Sciatic nerve (tissue), 2 donors: ENCODE results near the gene CSNK2A2. TPM values are rescaled to one million over a fixed set of nuclear protein-coding genes. Genes with fewer than 3 reads are reported as not detected.
A peak's percentile ranks its signal among the peaks of the same experiment; 100 is the strongest.

Experiments used
- ATAC-seq: fragments of 200-7000 bp; cut with Tn5 transposase; one replicate; pipeline ENCODE4 v1.9.1; 2020; ENCODE audit warnings: mild to moderate bottlenecking, moderate library complexity
- DNase-seq: peaks from one replicate; pipeline ENCODE4 v3.0.0-alpha.2; 2020; ENCODE audit warnings: low spot score
- intact Hi-C: fragments of 100-400 bp; cut with DNase I; formaldehyde crosslinking; loops from one replicate; pipeline ENCODE4 v1.14.2; 2022
- total RNA-seq: library from RNA; stranded (reverse); fragmentation: NEBNext Ultra II Directional; extraction: Animal tissue kit (Norgen Biotek cat#: 25700); gene quantifications from one replicate; pipeline ENCODE4 v1.2.1, GENCODE V29; 2021
- donor health status: DM: no; HTN: no; CAD: no.
- donor health status: DM: no; HTN: no; CAD: no.

The CSNK2A2 gene
- total RNA-seq, 1 donor from 2014 or later = 55.1 TPM

DNA sequence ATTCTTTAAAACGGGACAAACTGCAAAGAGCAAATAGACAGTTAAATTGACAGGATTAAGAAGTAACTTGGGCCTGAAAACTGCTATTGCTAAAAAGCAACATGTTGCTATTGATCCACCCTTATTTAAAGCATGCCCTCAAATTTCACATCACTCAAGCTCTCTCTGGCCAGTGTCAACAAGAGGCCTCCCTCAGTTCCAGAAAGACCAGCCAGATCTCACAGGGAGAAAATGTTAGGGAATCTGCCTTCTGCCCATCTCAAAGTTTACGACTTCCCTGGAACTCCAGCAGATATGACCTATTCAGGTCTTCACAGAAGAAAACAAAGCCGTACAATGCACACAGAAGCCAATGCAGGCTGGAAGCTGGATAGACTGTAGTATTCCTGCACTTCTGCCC is 77.7 kb downstream of the CSNK2A2 start:
- DNase-seq = no peak
- intact Hi-C loops = no loop called here
- ATAC-seq = peak; percentile 18

DNA sequence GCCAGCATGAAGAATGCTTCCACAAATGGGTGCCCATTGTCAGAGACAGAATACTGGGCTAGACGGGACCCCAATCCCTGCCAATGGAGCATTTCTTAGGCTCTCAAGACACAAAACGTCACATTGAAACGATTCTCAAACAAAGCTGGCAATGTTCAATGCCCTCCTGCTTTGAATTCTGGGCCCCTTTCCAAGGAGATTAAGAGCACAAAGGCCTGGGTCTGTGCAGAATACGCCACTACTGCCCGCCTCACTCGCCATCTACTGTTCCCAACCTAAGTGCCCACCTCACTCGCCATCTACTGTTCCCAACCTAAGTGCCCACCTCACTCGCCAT is 78.4 kb downstream of the CSNK2A2 start:
- intact Hi-C loops = no loop called here
- no peak for DNase-seq
- peak; percentile 48 for ATAC-seq

DNA sequence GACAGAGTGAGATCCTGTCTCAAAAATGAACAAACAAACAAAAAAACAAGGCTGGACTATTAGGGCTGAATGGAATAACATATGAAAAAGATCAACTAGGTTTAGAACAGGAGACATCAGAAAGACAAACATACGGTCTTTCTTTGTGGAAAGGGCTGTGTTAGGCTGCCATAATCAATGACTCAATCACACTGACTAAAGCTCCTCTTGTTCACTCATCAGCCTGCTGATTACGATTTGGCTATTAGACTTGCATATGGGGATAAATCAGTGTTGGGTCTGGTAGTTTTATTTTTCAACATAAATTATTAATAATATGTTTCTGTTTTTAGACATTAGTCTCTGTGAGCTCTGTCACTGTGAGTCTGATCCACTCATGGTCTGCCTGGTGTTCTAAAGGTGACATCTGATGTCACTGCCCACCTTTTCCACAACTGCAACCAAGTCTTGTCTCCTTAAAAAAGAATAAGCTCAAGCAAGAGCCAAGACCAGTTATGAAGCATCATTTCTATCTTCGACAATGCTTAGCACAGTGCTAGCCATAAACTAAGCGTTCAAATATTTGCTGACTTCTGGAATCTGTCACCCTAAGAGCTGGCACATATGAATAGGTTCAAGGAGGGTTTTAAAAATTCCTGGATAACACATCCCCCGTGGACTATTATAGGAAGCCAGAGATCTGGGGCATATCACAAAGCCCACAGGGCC is 79.0 kb downstream of the CSNK2A2 start:
- intact Hi-C loops = no loop called here
- ATAC-seq = peak; percentile 41

DNA sequence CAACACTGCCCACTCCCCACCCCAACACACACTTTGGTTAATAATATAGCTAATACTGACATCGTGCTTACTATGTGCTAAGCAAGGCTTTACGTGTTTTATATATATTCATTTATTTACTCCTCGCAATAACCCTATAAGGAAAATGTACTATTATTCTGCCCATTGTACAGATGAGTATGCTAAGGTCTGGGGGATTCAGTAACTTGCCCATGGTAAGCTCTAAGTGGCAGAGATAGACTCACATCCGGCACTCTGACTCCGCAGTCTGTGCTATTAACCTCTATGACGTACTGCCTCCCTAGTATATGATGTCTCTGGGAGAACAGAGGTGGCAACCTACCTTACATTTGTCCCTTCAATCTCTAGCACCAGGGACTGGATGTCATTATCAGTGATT is 81.4 kb downstream of the CSNK2A2 start:
- intact Hi-C loops = no loop called here
- DNase-seq = no peak
- ATAC-seq = no peak

More for the DNA sequence above, 79.0 kb downstream of the CSNK2A2 start:
- DNase-seq = no peak

DNA sequence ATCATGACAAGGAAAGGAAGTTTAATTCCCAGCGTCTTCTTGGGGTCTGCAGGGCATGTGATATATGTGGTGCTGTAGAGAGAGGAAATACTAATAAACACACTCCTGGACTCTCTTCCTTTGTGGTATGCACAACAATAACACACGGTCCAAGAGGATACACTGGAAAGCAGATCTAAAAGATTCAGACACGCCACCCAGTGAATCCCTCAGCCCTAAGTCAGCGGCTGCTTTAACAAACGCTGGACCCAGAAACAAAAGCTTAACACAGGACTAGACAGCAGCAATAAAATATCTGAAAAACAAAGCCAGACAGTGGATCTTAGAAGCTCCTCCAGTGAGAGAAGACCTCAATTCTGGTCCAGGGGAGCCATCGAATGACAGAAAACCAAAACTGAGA is 81.8 kb downstream of the CSNK2A2 start:
- no peak for ATAC-seq
- intact Hi-C loops = no loop called here
- no peak for DNase-seq

DNA sequence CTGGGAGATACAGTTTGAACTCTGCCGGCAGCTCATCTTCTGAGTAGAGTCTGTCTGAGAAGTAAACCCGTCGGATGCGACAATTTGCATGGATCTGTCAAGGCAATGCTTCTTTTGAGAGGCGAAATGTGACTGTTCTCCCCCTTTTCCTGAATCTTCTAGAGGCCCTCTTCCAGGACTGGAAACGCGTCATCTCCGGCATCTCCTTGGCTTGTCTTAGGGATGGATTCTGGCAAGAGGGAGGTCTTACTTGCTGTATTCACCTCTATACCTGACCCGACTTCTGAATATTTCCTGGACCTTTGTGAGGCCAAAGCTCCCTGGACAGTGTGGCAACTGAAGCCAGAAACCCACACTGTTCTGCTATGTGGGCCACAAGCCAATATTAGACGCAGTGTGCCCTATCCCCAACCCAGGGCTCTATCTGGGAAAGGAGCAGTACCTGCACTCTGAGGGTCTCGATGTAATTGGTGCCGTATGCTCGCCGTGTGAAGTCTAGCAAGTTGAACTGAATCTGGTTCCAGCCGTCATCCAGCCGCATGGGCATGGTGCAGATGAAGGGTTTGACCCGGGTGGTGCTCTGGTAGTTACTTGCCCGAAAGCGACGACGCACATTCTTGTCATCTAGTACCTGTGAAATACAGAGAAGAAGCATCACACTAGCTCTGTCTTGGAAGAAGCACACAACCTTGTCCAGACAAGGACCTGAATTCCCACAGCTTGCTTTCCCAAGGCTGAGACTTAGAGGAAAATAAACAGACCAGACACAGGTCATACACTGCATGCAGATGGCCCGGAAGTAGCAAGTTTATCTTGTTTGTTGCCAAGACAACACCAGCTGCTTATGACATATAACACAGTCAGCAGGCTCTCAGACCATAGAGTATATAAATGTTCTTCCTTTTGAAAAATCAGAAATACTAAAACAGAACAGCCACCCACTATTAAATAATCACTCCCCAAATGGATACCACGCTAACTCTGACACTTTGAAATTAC is 82.8 kb downstream of the CSNK2A2 start:
- no peak for ATAC-seq
- intact Hi-C loops = no loop called here
- DNase-seq = no peak

DNA sequence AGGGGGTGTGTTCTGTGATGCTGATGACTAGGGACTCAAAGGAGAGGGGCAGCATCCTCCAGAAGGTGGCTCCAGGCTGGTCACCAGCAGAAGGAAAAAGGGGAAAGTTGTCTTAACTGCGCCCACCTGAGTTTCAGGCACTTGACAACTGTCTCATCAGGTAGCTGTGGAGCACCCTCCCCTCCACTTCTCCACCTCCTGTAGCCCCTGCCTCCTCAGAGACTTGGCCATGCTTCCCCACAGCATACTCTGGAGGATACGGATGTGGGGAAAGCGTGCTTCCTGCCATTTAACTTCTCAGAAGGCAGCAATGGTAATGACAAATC is 86.6 kb downstream of the CSNK2A2 start:
- no peak for DNase-seq
- intact Hi-C loops = no loop called here
- no peak for ATAC-seq

DNA sequence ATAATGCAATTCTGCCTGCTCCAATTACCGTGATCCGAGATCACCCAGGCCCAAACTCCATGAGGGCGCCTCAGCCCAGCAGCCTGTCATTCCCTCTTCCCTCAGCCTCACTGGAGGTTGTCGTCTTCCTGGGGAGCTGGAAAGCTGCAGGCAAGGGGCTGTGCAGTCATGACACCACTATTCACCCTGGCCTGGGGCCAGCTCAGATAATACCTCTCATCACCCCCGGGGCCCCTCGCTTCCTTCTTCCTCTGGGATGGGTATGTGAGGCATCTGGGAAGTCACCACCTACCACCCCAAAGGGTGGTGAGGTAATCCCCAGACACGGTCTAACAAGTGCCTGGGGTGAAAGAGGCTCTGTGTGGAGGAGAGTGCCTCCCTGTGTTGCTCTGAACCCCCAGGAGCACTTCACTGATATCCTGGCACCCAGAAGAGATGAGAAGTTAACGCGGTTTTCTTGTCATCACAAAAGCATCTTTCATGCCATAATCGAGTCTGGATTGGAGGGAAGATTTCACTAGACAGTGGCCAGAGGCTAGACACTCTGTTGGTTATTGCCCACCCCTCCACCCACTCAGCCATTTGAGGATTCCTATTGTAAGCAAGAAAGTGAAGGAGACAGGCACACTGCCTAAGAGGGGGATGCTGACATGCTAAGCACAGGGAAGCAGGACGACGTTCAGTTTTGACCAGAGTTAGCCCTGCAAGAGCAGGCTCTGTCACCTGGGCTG is 87.2 kb downstream of the CSNK2A2 start:
- no peak for DNase-seq
- no peak for ATAC-seq
- intact Hi-C loops = no loop called here

DNA sequence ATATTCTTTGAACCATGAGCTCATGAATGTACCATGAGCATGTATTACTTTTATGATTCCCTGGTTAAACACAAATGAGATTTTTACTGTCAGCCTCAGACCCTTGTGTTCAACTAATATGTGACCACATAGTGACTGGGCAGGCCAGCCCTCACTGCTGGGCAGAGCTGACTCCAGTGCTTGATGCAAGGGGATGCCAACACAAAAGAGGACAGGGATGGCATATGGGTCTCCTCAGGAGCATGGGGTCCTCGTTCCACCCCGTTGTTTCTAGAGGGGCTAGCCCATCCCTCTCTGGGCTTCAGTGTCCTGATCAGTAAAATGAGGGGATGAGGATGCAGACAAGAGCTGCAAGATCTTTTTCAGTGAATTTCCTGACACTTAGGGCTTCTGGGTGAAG is 88.0 kb downstream of the CSNK2A2 start:
- intact Hi-C loops = no loop called here
- DNase-seq (no peak), ATAC-seq (no peak)

DNA sequence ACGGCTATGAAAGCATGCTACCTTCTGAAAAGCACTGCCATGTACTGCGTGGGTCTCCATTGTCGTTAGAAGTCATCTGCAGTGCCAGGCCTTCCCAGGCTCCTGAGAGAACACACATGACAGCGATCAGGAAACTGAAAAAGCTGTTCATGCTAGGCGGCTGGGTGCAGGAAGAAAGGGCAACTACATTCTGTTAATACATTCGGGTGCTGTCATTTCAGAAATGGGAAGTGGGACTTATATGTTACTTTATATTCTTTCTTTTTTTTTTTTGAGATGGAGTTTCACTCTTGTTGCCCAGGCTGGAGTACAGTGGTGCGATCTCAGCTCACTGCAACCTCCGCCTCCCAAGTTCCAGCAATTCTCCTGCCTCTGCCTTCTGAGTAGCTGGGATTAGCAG is 88.6 kb downstream of the CSNK2A2 start:
- intact Hi-C loops = no loop called here
- ATAC-seq (no peak), DNase-seq (no peak)

Other genes with a start within 250 kb of the CSNK2A2 start
- gene CNGB1, start 227.0 kb downstream of the CSNK2A2 start, total RNA-seq = not detected
- gene ZNF319, start 197.4 kb downstream of the CSNK2A2 start, total RNA-seq = 10.0 TPM
- gene USB1, start 196.7 kb downstream of the CSNK2A2 start, total RNA-seq = 25.9 TPM
- gene MMP15, start 172.4 kb downstream of the CSNK2A2 start, total RNA-seq = 44.0 TPM
- 27.2 TPM for gene CFAP20, start 68.7 kb downstream of the CSNK2A2 start, total RNA-seq
- gene PRSS54, start 96.9 kb upstream of the CSNK2A2 start, total RNA-seq = not detected
- 3.1 TPM for gene GINS3, start 194.4 kb upstream of the CSNK2A2 start, total RNA-seq